ENCODE results near the gene PTPRG.

PTPRG gene

DNA sequence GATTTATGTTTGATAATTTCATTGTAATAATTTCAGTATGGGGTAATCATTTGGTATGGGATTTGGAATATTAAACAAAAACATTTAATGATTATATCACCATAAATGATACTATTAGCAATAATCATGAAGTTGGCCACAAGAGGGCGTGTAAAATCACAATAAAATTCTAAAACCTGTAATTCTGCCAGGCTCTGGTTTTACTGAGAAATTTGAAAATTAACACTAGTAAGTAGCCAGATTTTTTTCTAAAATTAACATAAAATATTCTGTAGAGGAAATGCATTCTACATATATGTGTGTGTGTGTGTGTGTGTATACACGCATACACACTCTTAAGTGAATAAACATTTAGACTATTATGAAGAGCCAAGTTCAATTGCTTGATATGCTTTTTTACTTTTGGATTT is 771.5 kb downstream of the PTPRG start:
- DNase-seq: peak in 1 of 2 donors; percentile 42

DNA sequence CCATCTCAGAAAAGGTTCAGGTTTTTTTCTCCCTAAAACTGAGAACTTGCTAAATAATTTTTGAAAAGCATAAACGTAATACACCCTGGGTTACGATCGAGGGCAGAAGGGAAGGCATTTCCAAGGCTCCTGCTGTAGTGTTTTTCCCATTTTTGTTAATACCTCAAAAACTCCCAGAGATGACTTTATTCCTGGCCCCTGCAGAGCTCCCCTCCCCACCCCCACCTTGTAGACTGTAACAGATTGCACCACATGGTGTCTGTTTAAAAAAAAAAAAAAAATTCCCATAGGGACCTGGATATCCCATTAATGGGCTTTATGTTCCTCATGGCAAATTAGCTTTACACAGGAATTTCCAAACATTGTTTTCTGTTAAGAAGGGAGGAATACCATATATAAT is 773.8 kb downstream of the PTPRG start:
- DNase-seq: no peak

DNA sequence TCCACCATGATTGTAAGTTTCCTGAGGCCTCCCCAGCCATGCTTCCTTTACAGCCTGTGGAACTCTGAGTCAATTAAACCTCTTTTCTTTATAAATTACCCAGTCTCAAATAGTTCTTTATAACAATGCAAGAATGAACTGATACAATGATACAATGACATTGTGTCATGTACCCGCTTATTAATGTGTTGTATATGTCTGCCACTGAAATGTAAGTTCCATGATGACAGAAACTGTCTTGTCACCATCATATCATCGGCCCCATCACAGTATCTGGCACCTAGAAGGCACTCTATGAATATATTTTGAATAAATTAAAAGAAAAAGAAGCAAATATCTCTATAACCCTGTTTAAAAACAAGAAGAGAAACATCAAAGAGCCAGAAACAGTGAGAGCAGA is 782.4 kb downstream of the PTPRG start:
- DNase-seq: no peak
